Measurements from ENCODE around the gene PRKCD. TPM values are rescaled to one million over a fixed set of nuclear protein-coding genes. Genes with fewer than 3 reads are reported as not detected.

PRKCD gene
- total RNA-seq, 4 donors from 2014 or later: 36.3 to 73.1 (median 70.6) TPM

- Histone ChIP-seq H3K27ac (peak overlapping the region; percentile 3 to 64 (median 44)), H3K4me3 (no peak overlapping the region), H3K27me3 (no peaks in the 10 kb centered on the region), H3K36me3 (peaks cover 0 to 70% (median 0%) of the 10 kb centered on the region in 3 donors), H3K9me3 (no peaks in the 10 kb centered on the region), H3K4me1 (peaks cover 0 to 38% (median 11%) of the 10 kb centered on the region in 4 donors)
- peak in 1 of 2 donors; percentile 9 for TF ChIP-seq POLR2A (IDR thresholded peaks at IDR 0.05)
- TF ChIP-seq, protein P1, sequence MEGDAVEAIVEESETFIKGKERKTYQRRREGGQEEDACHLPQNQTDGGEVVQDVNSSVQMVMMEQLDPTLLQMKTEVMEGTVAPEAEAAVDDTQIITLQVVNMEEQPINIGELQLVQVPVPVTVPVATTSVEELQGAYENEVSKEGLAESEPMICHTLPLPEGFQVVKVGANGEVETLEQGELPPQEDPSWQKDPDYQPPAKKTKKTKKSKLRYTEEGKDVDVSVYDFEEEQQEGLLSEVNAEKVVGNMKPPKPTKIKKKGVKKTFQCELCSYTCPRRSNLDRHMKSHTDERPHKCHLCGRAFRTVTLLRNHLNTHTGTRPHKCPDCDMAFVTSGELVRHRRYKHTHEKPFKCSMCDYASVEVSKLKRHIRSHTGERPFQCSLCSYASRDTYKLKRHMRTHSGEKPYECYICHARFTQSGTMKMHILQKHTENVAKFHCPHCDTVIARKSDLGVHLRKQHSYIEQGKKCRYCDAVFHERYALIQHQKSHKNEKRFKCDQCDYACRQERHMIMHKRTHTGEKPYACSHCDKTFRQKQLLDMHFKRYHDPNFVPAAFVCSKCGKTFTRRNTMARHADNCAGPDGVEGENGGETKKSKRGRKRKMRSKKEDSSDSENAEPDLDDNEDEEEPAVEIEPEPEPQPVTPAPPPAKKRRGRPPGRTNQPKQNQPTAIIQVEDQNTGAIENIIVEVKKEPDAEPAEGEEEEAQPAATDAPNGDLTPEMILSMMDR (IDR thresholded peaks at IDR 0.05): no peak
- peak in 2 of 3 donors; percentile 79 to 81 for DNase-seq
Observed at GRCh38 chr3:53236112-53236841, 75.3 kb downstream of the PRKCD start.

DNA sequence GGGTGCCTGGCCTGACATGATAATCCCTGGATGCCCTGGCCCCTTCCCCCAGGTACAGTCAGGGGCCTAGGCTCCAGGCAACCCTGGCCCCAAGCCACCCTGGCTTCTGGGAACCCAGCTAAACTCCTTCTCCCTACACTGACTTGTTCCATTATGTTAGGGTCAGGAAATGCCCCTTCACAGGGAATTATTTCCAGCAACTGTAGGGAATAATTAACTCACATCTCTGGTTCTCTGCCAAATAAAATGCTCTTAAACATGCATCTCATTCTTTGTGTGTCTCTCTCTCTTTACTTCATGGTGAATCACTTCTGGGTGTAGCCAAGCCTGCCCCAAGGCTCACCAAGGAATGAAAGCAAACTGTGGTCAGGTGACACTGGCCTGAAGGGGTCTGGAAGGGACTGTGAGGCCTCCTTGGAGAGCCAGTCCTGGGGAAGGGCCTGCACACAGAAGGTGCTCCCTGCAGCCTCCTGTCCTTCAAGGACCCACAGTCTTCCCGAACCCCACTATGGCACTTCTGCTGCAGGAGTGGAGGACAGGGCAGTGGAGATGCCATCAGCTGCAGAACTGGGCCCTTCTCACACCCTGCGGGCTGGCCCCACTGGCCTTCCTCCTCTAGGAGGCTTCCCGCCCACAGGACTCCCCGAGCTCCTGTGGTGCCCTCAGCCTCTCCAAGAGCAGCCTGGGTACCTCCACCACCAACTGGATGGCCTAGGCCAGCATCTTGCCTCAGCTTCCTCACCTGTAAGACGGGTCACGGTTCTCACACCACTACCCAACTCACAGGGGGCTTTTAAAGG lies 77.2 kb downstream of the PRKCD start:
- Histone ChIP-seq H3K36me3 (peaks cover 0 to 59% (median 0%) of the 10 kb centered on the region in 3 donors), H3K27ac (peak overlapping the region in 3 of 4 donors; percentile 46 to 84 (median 78)), H3K27me3 (no peaks in the 10 kb centered on the region), H3K4me3 (no peak overlapping the region), H3K9me3 (no peaks in the 10 kb centered on the region), H3K4me1 (peaks cover 0 to 44% (median 11%) of the 10 kb centered on the region in 4 donors)
- DNase-seq: peak in 2 of 3 donors; percentile 61 to 66
- TF ChIP-seq, protein P1 (IDR thresholded peaks at IDR 0.05): no peak
- TF ChIP-seq POLR2A (IDR thresholded peaks at IDR 0.05): peak in 1 of 2 donors; percentile 20

DNA sequence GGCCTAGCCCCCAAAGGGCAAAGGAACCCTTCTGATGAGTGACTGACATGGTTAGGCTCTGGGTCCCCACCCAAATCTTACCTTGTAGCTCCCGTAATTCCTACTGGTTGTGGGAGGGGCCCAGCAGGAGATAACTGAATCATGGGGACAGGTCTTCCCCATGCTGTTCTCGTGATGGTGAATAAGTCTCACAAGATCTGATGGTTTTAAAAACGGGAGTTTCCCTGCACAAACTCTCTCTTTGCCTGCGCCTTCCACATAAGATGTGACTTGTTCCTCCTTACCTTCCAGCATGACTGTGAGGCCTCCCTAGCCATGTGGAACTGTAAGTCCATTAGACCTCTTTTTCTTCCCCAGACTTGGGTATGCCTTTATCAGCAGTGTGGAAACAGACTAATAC lies 77.9 kb downstream of the PRKCD start:
- peaks cover 0 to 52% (median 0%) of the 10 kb centered on the region in 3 donors for H3K36me3 ChIP-seq
- DNase-seq: no peak
- no peak overlapping the region for H3K4me3 ChIP-seq
- TF ChIP-seq POLR2A (IDR thresholded peaks at IDR 0.05): no peak
- TF ChIP-seq, protein P1 (IDR thresholded peaks at IDR 0.05): no peak
- peaks cover 0 to 51% (median 11%) of the 10 kb centered on the region in 4 donors for H3K4me1 ChIP-seq
- peak overlapping the region in 3 of 4 donors; percentile 45 to 84 (median 78) for H3K27ac ChIP-seq
- H3K9me3 ChIP-seq: no peaks in the 10 kb centered on the region
- no peaks in the 10 kb centered on the region for H3K27me3 ChIP-seq

GRCh38 chr3:53239800-53240199 lies 78.8 kb downstream of the PRKCD start:
- Histone ChIP-seq H3K36me3 (peaks cover 0 to 43% (median 0%) of the 10 kb centered on the region in 3 donors), H3K27ac (no peak overlapping the region), H3K4me1 (peaks cover 0 to 55% (median 11%) of the 10 kb centered on the region in 4 donors), H3K27me3 (no peaks in the 10 kb centered on the region), H3K4me3 (no peak overlapping the region), H3K9me3 (no peaks in the 10 kb centered on the region)
- DNase-seq: no peak
- TF ChIP-seq POLR2A (IDR thresholded peaks at IDR 0.05): no peak
- TF ChIP-seq, protein P1 (IDR thresholded peaks at IDR 0.05): no peak

GRCh38 chr3:53240989-53241972 lies 80.3 kb downstream of the PRKCD start:
- Histone ChIP-seq H3K27me3 (no peaks in the 10 kb centered on the region), H3K4me3 (no peak overlapping the region), H3K27ac (no peak overlapping the region), H3K36me3 (peaks cover 0 to 39% (median 0%) of the 10 kb centered on the region in 3 donors), H3K9me3 (no peaks in the 10 kb centered on the region), H3K4me1 (peaks cover 0 to 49% (median 9%) of the 10 kb centered on the region in 4 donors)
- TF ChIP-seq, protein P1 (IDR thresholded peaks at IDR 0.05): no peak
- TF ChIP-seq POLR2A (IDR thresholded peaks at IDR 0.05): no peak
- no peak for DNase-seq

Measured in Peyer's patch (tissue), 4 donors.